Nasal cavity respiratory epithelium epithelial cell of viscerocranial mucosa (primary cell): ENCODE measurements around the gene OR10V1. TPM values are rescaled to one million over a fixed set of nuclear protein-coding genes. Genes with fewer than 3 reads are reported as not detected.

Experiments used
- total RNA-seq: library from RNA; depleted of rRNA; stranded (reverse); fragments of >200 nt; gene quantifications from 2 replicates; pipeline ENCODE4 v1.2.3, GENCODE V29; 2014

The OR10V1 gene, protein sequence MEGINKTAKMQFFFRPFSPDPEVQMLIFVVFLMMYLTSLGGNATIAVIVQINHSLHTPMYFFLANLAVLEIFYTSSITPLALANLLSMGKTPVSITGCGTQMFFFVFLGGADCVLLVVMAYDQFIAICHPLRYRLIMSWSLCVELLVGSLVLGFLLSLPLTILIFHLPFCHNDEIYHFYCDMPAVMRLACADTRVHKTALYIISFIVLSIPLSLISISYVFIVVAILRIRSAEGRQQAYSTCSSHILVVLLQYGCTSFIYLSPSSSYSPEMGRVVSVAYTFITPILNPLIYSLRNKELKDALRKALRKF
- not detected in 2 replicates for total RNA-seq

DNA sequence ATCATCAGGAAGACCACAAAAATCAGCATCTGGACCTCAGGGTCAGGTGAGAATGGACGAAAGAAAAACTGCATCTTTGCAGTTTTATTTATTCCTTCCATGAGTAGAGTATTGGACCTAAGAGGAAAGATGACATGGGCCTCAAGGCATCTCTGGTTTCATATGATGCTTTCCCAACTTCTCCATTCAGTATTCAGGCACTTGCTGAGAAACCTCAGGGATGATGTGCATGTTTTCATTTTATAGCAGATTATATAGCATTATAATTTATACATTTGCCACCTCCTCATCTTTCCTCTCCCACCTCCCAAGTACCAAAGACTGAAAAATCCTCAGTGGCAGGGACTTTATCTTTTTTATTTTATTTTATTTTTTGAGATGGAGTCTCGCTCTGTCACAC is at the start of gene OR10V1:
OR10V1 (minus strand) TSS at position 101 of the 400 bp plus-strand sequence; CDS start at position 101, 0 bp downstream.

DNA sequence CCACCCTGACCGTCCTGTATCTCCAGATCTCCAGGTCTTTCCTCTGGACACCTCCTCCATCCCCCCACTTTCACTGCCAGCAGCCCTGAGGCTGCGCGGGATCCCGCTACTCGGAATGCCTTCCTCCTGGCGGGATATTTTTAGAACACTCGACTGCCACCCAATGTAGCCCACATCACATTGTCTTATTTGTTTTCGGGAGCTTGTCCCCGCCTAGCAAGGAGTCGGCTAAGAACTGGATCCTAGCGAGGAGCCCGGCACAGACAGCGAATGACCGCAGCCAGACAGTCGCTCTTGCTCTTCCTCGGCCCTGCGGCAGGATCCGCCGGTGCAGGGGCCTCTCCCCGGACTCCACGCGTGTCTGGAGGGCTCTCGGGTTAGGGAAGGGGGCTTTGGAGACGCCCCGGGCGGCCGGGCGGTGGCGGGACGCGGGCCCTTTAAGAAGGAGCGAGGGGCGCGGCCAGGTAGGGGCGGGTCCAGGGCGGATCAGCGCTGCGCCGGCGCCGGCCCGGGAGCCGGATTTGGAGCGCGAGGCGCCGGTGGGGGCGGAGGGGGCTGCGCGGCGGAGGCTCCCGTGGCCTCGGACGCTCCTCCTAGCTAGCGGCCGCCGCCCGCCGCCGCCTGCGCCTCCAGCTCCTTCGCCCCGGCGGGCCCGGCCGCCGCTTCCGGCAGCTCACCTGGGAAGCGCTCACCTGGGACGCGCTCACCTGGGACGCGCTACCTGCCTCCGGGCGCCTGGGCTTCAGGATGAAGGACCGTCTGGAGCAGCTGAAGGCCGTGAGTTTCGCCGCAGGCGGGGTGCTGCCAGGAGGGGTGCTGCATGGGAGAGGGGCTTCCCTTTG is 41.4 kb upstream of the OR10V1 start, which contains the start of gene STX3:
STX3 (plus strand) TSS at position 518 of the 842 bp plus-strand sequence; CDS start at position 748, 230 bp downstream.

DNA sequence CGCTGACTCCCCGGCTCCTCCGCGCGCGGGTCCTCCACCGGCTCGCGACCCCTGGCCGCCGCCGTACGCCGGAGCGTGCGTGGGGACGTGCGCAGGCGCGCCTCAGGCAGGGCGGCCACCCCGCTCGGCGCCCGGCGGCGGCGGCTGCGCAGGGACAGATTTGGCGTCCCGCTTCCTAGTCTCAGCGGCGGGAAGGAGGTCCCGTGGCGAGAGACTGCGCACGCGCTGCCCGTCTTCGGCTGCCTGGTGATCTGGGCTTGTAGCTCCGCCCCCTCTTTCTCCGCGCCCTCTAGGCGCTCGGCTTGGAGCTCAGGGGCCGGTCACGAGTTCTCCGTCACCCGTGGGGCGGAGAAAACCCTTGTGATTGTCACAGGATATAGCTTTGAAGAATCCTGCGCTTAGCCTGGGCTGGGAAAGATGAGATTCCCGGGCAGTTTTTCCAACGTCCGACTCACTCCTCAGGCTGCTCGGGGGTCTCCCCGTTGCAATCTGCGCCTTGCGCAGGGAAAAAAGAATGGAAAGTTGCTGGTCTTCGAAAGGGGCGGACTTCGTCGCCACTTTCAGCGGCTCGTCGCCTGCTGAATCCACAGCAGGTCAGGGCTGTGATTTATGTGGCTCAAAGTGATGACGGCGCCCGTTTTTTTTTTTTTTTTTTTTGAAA is 44.6 kb downstream of the OR10V1 start, which contains the start of gene PATL1:
PATL1 (minus strand) TSS at position 88 of the 661 bp plus-strand sequence. CDS start 142 bp downstream, outside the sequence.

Other genes starting within 250 kb of the OR10V1 start
- not detected in 2 replicates for gene OR4D10, start 240.5 kb downstream of the OR10V1 start, total RNA-seq
- not detected in 2 replicates for gene OR4D11, start 210.3 kb downstream of the OR10V1 start, total RNA-seq
- gene OR4D9, start 202.3 kb downstream of the OR10V1 start, total RNA-seq, result not detected in 2 replicates
- gene OSBP, start 98.1 kb downstream of the OR10V1 start, total RNA-seq, result 55.5 and 56.4 TPM in 2 replicates
- 6.8 and 17.7 TPM in 2 replicates for gene PATL1, start 44.8 kb downstream of the OR10V1 start, total RNA-seq
- gene STX3, start 41.5 kb upstream of the OR10V1 start, total RNA-seq, result 40.0 and 56.0 TPM in 2 replicates
- 19.5 and 23.1 TPM in 2 replicates for gene MRPL16, start 96.9 kb upstream of the OR10V1 start, total RNA-seq
- not detected in 2 replicates for gene CBLIF, start 131.7 kb upstream of the OR10V1 start, total RNA-seq
- 0.68 and 22.1 TPM in 2 replicates for gene TCN1, start 152.6 kb upstream of the OR10V1 start, total RNA-seq
- not detected in 2 replicates for gene OOSP3, start 164.9 kb upstream of the OR10V1 start, total RNA-seq
- gene OOSP1, start 224.6 kb upstream of the OR10V1 start, total RNA-seq, result not detected in 2 replicates